ENCODE measurements around the gene PIEZO2. TPM values are rescaled to one million over a fixed set of nuclear protein-coding genes. Genes with fewer than 3 reads are reported as not detected.

The PIEZO2 gene
- total and polyA plus RNA-seq, 2 experiments from 2014 or later: 24.5 to 70.8 TPM

DNA sequence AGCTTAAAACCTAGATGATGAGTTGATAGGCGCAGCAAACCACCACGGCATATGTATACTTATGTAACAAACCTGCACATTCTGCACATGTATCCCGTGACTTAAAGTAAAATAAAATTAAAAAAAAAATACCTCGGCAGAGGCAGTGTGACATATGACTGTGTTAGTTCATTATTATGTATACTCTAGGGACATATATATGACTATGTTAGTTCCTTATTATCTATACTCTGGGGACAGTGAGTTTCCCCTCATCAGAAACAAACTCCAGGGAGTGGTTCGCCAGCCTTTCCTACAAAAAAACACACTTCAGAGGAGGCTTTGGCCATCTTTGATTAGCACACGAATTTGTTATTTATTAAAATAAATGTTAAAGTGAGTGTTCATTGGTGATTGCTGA lies 209.5 kb downstream of the PIEZO2 start:
- no peak overlapping the region for H3K4me2 ChIP-seq
- H4K20me1 ChIP-seq (ENCODE audit: insufficient read depth, poor library complexity, severe bottlenecking): no peaks in the 10 kb centered on the region
- no peaks in the 10 kb centered on the region for H3K79me2 ChIP-seq
- H3K36me3 ChIP-seq (replicated peaks; ENCODE audit: insufficient read depth, low read depth): no peaks in the 10 kb centered on the region
- no peaks in the 10 kb centered on the region for H3K9me3 ChIP-seq (ENCODE audit: low read depth)
- 86% methylated on average over 6 of the region's 6 CpGs for WGBS (ENCODE audit: low lambda C conversion rate, missing lambda C conversion rate)
- H2AFZ ChIP-seq: no peak overlapping the region
- no peak overlapping the region for H3K4me3 ChIP-seq
- TF ChIP-seq EZH2phosphoT487 (IDR thresholded peaks at IDR 0.05; ENCODE audit: low read depth, severe bottlenecking, unreplicated experiment) (no peak), EZH2 (IDR thresholded peaks at IDR 0.05; ENCODE audit: borderline replicate concordance) (no peak)
- TF ChIP-seq, protein P1, sequence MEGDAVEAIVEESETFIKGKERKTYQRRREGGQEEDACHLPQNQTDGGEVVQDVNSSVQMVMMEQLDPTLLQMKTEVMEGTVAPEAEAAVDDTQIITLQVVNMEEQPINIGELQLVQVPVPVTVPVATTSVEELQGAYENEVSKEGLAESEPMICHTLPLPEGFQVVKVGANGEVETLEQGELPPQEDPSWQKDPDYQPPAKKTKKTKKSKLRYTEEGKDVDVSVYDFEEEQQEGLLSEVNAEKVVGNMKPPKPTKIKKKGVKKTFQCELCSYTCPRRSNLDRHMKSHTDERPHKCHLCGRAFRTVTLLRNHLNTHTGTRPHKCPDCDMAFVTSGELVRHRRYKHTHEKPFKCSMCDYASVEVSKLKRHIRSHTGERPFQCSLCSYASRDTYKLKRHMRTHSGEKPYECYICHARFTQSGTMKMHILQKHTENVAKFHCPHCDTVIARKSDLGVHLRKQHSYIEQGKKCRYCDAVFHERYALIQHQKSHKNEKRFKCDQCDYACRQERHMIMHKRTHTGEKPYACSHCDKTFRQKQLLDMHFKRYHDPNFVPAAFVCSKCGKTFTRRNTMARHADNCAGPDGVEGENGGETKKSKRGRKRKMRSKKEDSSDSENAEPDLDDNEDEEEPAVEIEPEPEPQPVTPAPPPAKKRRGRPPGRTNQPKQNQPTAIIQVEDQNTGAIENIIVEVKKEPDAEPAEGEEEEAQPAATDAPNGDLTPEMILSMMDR (IDR thresholded peaks at IDR 0.05; ENCODE audit: poor library complexity): no peak
- no peaks in the 10 kb centered on the region for H3K27me3 ChIP-seq
- no peak for DNase-seq (ENCODE audit: low spot score)
- peaks cover 10% of the 10 kb centered on the region for H3K4me1 ChIP-seq (ENCODE audit: insufficient read depth)
- no peak overlapping the region for H3K27ac ChIP-seq
- no peaks in the 10 kb centered on the region for H3K9me2 ChIP-seq (replicated peaks; ENCODE audit: insufficient read depth)

DNA sequence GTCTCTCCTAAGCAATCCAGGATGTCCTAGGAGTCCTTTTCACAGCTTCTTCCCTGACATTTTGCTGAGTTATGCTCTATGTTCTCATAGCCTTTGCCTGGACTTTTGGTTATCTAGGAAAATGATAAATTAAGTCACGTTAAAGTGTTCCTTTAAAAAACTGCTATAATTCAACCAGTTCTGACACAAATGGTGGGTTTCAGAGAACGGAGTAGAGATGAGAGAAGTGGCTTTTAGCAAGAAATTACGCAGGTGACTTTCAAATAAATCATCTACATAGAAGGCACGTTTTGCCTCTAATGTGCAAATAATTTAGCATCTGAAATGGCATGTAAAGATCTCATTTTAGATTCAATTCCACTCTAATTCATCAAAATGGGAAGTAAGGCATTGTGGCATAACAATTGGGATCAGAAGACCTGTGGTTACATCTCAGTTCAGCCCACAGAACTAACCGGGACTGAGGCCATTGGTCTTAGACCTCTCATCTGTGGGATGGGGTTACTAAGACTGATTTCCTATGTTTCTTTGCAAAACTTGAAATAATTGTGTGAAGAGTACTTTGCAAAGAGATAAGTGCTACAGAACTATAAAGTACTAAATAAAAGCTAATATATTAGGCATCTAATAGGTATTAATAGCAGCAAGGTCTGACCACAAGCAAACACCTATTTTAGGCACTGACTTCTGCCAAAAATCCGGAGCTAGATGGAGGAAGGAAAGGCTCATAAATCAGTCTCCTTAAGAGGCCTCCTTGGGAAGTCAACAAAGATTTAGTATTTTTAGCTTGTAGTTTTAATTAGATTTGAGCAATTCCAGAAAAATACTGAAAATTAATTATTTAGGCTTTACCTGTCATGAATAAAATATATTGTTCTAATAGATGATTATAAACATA lies 211.4 kb downstream of the PIEZO2 start:
- H3K9me2 ChIP-seq (replicated peaks; ENCODE audit: insufficient read depth): no peaks in the 10 kb centered on the region
- no peaks in the 10 kb centered on the region for H4K20me1 ChIP-seq (ENCODE audit: insufficient read depth, poor library complexity, severe bottlenecking)
- no peaks in the 10 kb centered on the region for H3K36me3 ChIP-seq (replicated peaks; ENCODE audit: insufficient read depth, low read depth)
- no peak overlapping the region for H3K4me2 ChIP-seq
- no peaks in the 10 kb centered on the region for H3K9me3 ChIP-seq (ENCODE audit: low read depth)
- WGBS (ENCODE audit: low lambda C conversion rate, missing lambda C conversion rate): 69% methylated on average over 6 of the region's 6 CpGs
- no peak overlapping the region for H3K27ac ChIP-seq
- no peak overlapping the region for H2AFZ ChIP-seq
- no peak overlapping the region for H3K4me3 ChIP-seq
- no peak for DNase-seq (ENCODE audit: low spot score)
- no peak for TF ChIP-seq EZH2 (IDR thresholded peaks at IDR 0.05; ENCODE audit: borderline replicate concordance)
- TF ChIP-seq EZH2phosphoT487 (IDR thresholded peaks at IDR 0.05; ENCODE audit: low read depth, severe bottlenecking, unreplicated experiment): no peak
- TF ChIP-seq, protein P1 (IDR thresholded peaks at IDR 0.05; ENCODE audit: poor library complexity): no peak
- no peaks in the 10 kb centered on the region for H3K27me3 ChIP-seq
- peaks cover 10% of the 10 kb centered on the region for H3K4me1 ChIP-seq (ENCODE audit: insufficient read depth)
- no peaks in the 10 kb centered on the region for H3K79me2 ChIP-seq

DNA sequence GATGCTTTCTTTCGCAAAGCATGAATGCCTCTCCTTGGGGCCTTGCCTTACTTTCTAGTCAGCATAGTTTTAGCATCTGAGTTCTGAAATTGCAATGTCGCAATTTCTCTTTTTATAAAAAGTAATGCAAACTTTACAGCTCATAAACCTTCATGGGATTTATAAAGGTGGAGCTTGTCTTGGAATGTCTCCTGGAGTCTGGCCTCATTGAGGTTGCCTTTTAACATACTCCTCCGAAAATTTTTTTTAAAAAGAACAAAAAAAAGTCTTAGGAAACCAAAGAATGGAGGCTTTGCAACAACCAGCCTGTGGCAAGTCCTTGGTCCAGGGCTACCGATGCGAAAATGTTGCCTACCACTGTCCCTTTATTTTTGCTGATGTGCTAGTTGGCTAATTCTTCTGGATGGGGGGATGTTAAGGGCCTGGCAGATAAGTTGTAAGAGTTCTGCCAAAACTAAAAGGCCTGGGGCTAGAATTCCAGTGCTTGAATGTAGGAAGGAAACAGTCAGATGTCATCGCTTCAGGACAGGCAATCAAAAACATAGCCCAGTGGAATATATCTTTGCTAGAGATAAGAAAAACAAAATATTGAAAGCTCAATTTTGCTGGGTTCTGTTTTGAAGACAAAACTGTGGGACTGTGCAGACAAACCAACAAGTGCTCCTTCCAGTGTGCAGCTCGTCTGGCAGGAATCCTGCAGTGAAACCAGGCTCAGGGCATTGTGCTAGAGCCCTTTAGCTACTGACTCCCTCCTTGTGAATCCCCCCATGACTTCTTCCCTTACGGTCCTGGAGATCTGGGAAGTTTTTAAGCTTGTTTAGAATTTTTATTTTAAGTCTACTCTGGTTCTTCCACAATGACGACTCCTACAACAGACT lies 213.0 kb downstream of the PIEZO2 start:
- H3K27me3 ChIP-seq: no peaks in the 10 kb centered on the region
- H2AFZ ChIP-seq: no peak overlapping the region
- no peak overlapping the region for H3K4me2 ChIP-seq
- no peak overlapping the region for H3K27ac ChIP-seq
- TF ChIP-seq EZH2 (IDR thresholded peaks at IDR 0.05; ENCODE audit: borderline replicate concordance) (no peak), EZH2phosphoT487 (IDR thresholded peaks at IDR 0.05; ENCODE audit: low read depth, severe bottlenecking, unreplicated experiment) (no peak)
- TF ChIP-seq, protein P1 (IDR thresholded peaks at IDR 0.05; ENCODE audit: poor library complexity): no peak
- no peaks in the 10 kb centered on the region for H3K79me2 ChIP-seq
- no peak for DNase-seq (ENCODE audit: low spot score)
- 74% methylated on average over 9 of the region's 9 CpGs for WGBS (ENCODE audit: low lambda C conversion rate, missing lambda C conversion rate)
- no peaks in the 10 kb centered on the region for H4K20me1 ChIP-seq (ENCODE audit: insufficient read depth, poor library complexity, severe bottlenecking)
- no peaks in the 10 kb centered on the region for H3K9me3 ChIP-seq (ENCODE audit: low read depth)
- H3K9me2 ChIP-seq (replicated peaks; ENCODE audit: insufficient read depth): no peaks in the 10 kb centered on the region
- no peaks in the 10 kb centered on the region for H3K36me3 ChIP-seq (replicated peaks; ENCODE audit: insufficient read depth, low read depth)
- no peak overlapping the region for H3K4me3 ChIP-seq
- peaks cover 10% of the 10 kb centered on the region for H3K4me1 ChIP-seq (ENCODE audit: insufficient read depth)

All from hepatocyte (in vitro differentiated cells).